Activated T-cell treated with anti-CD3 and anti-CD28 coated beads, Interleukin-2, amount 50 U/mL, for 24 hours (primary cell): ENCODE results near the gene ASF1B.

Source experiments
- DNase-seq: peaks from one replicate; pipeline ENCODE4 v3.0.0-alpha.2; 2020
- H3K27ac Mint-ChIP-seq: 2 replicates; pipeline ENCODE4 v1.8.0; 2020; ENCODE audit warnings: mild to moderate bottlenecking, mixed read lengths
- H3K27me3 Mint-ChIP-seq: 2 replicates; pipeline ENCODE4 v1.8.0; 2020; ENCODE audit warnings: mixed read lengths
- H3K36me3 Mint-ChIP-seq: 2 replicates; pipeline ENCODE4 v1.8.0; 2020; ENCODE audit warnings: low read depth, mixed read lengths
- H3K4me1 Mint-ChIP-seq: 2 replicates; pipeline ENCODE4 v1.8.0; 2020; ENCODE audit warnings: low read depth, mixed read lengths
- H3K4me3 Mint-ChIP-seq: 2 replicates; pipeline ENCODE4 v1.8.0; 2020; ENCODE audit warnings: mild to moderate bottlenecking, moderate library complexity, mixed read lengths
- H3K9me3 Mint-ChIP-seq: 2 replicates; pipeline ENCODE4 v1.8.0; 2020; ENCODE audit warnings: mixed read lengths

The ASF1B gene

GRCh38 chr19:14081797-14082674, 54.4 kb downstream of the ASF1B start:
- Mint-ChIP-seq H3K36me3 (peaks cover 15% of the 10 kb centered on the region), H3K27ac (peak overlapping the region; percentile 94), H3K27me3 (no peaks in the 10 kb centered on the region), H3K9me3 (no peaks in the 10 kb centered on the region), H3K4me1 (peaks cover 19% of the 10 kb centered on the region), H3K4me3 (peak overlapping the region; percentile 89)
- DNase-seq, result no peak

DNA sequence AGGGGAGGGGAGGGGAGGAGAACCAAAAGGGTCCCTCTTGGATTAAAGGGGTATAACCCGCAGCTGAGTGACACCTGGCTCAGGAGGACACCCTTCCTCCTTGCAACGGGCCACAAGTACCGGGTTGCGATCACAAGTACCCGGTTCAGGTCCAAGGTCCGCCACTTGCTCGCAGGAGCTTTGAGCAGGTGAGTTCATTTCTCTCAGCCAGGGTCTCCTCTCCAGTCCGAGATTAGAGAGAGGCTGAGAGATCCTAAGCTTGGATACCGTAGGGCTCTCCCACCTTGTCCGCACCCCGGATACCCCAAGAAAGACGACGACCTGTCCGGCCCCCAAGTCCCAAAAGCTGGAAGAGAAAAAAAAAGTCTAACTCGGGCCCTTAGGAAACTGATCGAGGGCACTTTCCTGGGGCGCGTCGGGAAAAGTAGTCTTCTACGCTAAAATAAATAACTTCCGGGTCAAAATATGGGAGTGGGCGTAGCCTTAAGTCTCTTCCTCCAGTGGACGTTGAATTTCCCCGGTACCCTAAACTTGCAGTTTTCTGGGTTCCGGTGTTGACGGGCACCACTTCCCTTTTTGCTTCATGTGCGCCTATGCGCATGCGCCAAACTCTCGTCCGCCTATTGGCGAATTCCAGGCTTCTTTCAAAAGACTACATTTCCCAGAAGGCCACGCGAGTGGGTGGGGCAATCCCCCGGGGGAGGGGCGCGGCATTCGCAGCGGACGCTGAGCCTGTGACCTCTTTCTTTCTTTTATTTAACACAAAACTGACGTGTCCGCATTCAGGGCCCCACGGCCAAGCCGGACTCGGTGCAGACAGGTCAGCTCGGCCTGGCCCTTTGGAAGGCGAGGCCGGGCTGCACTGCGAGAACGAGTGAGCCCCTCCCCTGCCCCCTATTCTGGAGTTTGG, 55.2 kb downstream of the ASF1B start:
- Mint-ChIP-seq H3K4me1 (peaks cover 19% of the 10 kb centered on the region), H3K36me3 (peaks cover 6% of the 10 kb centered on the region), H3K27ac (peak overlapping the region; percentile 94), H3K9me3 (no peaks in the 10 kb centered on the region), H3K27me3 (no peaks in the 10 kb centered on the region), H3K4me3 (peak overlapping the region; percentile 89)
- DNase-seq, result peak; percentile 99

- Mint-ChIP-seq H3K9me3 (no peaks in the 10 kb centered on the region), H3K4me1 (peaks cover 34% of the 10 kb centered on the region), H3K36me3 (peaks cover 7% of the 10 kb centered on the region), H3K27me3 (no peaks in the 10 kb centered on the region), H3K4me3 (no peak overlapping the region), H3K27ac (no peak overlapping the region)
- DNase-seq, result no peak
These were observed 58.0 kb downstream of the ASF1B start for GRCh38 chr19:14078411-14078810.

- Mint-ChIP-seq H3K36me3 (peaks cover 4% of the 10 kb centered on the region), H3K4me3 (peak overlapping the region; percentile 84), H3K4me1 (peaks cover 26% of the 10 kb centered on the region), H3K27ac (peak overlapping the region; percentile 47), H3K27me3 (peaks cover 3% of the 10 kb centered on the region), H3K9me3 (no peaks in the 10 kb centered on the region)
- DNase-seq, result peak; percentile 46
These were observed 62.2 kb downstream of the ASF1B start for GRCh38 chr19:14073925-14074838.

GRCh38 chr19:14073261-14073924, 63.0 kb downstream of the ASF1B start:
- Mint-ChIP-seq H3K36me3 (peaks cover 4% of the 10 kb centered on the region), H3K4me3 (peak overlapping the region; percentile 84), H3K27ac (no peak overlapping the region), H3K27me3 (peaks cover 3% of the 10 kb centered on the region), H3K9me3 (no peaks in the 10 kb centered on the region), H3K4me1 (peaks cover 26% of the 10 kb centered on the region)
- DNase-seq, result peak; percentile 88

DNA sequence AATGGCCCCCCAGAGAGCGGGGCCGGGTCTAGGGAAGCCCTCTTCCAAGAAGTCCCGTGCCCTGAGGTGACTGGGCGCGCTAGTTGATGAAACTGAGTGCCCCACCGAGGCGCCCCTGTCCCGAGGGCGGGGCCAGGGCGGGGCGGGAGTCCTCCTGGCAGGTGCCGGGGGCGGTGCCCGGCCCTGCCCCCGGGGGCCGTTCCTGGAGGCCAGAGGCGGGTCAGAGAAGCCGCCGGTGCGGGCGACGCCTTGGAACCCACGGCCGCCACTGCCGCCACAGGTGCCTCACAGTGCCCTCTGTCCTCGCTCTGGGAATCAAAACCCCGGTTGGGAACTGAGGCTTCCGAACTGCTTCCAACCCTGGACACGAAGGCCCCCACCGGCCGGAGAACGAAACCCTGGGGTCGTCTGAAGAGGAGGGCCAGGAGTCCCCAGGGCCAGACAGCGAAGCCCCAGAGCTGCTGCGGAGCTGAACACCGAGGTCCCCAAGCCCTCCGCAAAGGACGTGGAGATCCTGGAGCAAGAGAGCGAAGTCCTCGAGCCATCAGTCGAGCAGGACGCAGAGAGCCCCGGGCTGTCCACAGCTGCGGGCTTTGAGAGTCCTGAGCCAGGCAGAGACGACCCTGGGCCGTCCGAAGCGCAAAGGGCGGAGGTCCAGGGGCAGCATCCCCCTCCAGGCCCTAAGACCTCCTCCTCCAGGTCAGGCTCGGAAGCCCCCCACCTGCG, 63.7 kb downstream of the ASF1B start, which contains the start of gene MISP3:
MISP3 (plus strand) TSS at position 252 of the 726 bp plus-strand sequence. CDS start 524 bp downstream, outside the sequence.
- H3K27ac Mint-ChIP-seq, result no peak within 1 kb of the TSS
- DNase-seq, result peak; percentile 67
- peak within 1 kb of the TSS; percentile 84 for H3K4me3 Mint-ChIP-seq
- peaks cover 4% of the 10 kb centered on the region for H3K36me3 Mint-ChIP-seq
- peaks cover 3% of the 10 kb centered on the region for H3K27me3 Mint-ChIP-seq
- no peaks in the 10 kb centered on the region for H3K9me3 Mint-ChIP-seq
- peaks cover 26% of the 10 kb centered on the region for H3K4me1 Mint-ChIP-seq

- H3K27me3 Mint-ChIP-seq, result peaks cover 3% of the 10 kb centered on the region
- no peaks in the 10 kb centered on the region for H3K9me3 Mint-ChIP-seq
- H3K36me3 Mint-ChIP-seq, result peaks cover 4% of the 10 kb centered on the region
- peaks cover 26% of the 10 kb centered on the region for H3K4me1 Mint-ChIP-seq
- H3K4me3 Mint-ChIP-seq, result no peak overlapping the region
- DNase-seq, result no peak
- H3K27ac Mint-ChIP-seq, result no peak overlapping the region
These were observed 65.9 kb downstream of the ASF1B start for GRCh38 chr19:14070268-14071050.
